ENCODE measurements around the gene FGFR2.

DNA sequence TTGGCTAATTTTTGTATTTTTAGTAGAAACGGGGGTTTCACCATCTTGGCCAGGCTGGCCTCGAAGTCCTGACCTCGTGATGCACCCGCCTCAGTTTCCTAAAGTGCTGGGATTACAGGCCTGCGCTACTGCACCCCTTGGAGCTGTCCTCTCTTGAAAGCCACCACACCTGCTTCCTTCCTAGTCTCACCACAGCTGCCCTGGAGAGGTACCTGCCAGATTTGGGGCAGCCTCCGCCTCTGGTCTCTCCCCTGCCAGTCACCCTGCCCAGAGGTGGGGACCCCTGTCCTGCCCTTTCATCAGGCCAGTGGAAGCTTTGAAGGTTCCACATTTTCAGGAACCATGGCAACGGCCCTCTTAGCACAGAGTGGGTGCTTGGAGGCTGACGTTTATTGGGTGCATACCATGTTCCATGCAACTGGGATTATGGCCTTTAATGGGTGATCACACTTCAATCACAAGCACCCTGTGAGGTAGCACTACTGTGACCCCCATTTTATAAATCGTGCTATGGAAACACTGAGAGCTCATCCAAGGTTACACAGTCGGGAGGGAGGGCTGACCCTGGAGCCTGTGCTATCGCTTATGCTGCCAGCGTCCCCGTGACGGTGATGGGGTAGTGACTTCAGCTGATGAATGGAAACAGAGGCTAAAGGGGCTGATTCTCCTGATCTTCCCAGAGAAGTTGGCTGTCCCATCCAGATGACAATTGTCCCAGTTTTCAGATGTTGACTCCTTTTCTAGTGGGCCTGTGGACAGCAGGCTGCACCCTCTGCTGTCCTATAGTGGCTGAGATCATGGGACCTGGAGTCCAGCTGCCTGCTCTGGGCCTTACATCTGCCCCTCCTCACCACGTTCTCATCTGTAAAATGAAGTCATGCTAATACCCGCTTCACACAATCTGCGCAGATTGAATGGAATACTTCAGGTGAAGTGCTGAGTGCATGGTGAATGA, 11.5 kb upstream of the FGFR2 start:
- TF ChIP-seq CTCF (conservative IDR thresholded peaks at IDR 0.05 in 1 of 2, IDR thresholded peaks at IDR 0.05 in 1 of 2; ENCODE audit: extremely low read depth in 1 of 2, insufficient read depth in 1 of 2, low read depth in 1 of 2, low read length in 2 of 2) = no peak
- no peak for TF ChIP-seq EZH2 (IDR thresholded peaks at IDR 0.05; ENCODE audit: borderline replicate concordance, low read length)

Measured in mammary epithelial cell (primary cell).